CD14-positive monocyte (primary cell): Measurements from ENCODE around the gene RSF1. TPM values are rescaled to one million over a fixed set of nuclear protein-coding genes. Genes with fewer than 3 reads are reported as not detected.
"Not testable (repeated sequence)": the region's sequence is repeated elsewhere in the genome, so short reads cannot be mapped to it uniquely, and the experiment has no call there.

Source experiments
- DNase-seq, 3 donors: peaks; one replicate each; pipeline ENCODE4 v3.0.0-alpha.2; 2011 to 2022
- H2AFZ ChIP-seq: 2 replicates; pipeline ENCODE4 v1.6.0; 2012; ENCODE audit warnings: mild to moderate bottlenecking, low read depth, low read length, inconsistent platforms; ENCODE audit not compliant: insufficient read depth, poor library complexity, severe bottlenecking
- H3K27ac ChIP-seq, 2 donors: 1 replicate in 1 of 2; 2 replicates in 1 of 2; pipeline ENCODE4 v1.5.1; 2012 to 2013; ENCODE audit warnings: low read length in 2 of 2, control low read depth in 1 of 2, inconsistent platforms in 1 of 2, low read depth in 1 of 2, mild to moderate bottlenecking in 1 of 2
- H3K27me3 ChIP-seq, 2 donors: one replicate each; pipeline versions ENCODE4 v1.6.0 to v1.6.1; 2011 to 2013; ENCODE audit warnings: low read length in 2 of 2; ENCODE audit not compliant: control insufficient read depth in 2 of 2, insufficient read depth in 2 of 2
- H3K36me3 ChIP-seq, 2 donors: replicated peaks in 1 of 2; 1 replicate in 1 of 2; 2 replicates in 1 of 2; pipeline versions ENCODE4 v1.5.1 to v1.6.1; 2012 to 2013; ENCODE audit warnings: low read length in 2 of 2, control low read depth in 1 of 2, inconsistent platforms in 1 of 2, mild to moderate bottlenecking in 1 of 2; ENCODE audit not compliant: insufficient read depth in 2 of 2, control insufficient read depth in 1 of 2
- H3K4me1 ChIP-seq, 2 donors: 1 replicate in 1 of 2; 2 replicates in 1 of 2; pipeline versions ENCODE4 v1.5.1 to v1.6.1; 2012 to 2013; ENCODE audit warnings: low read length in 2 of 2, control low read depth in 1 of 2, inconsistent platforms in 1 of 2, mild to moderate bottlenecking in 1 of 2, moderate library complexity in 1 of 2; ENCODE audit not compliant: insufficient read depth in 2 of 2, control insufficient read depth in 1 of 2
- H3K4me2 ChIP-seq: replicated peaks from 2 replicates; pipeline ENCODE3; 2012; ENCODE audit warnings: low read length, moderate library complexity, mild to moderate bottlenecking; ENCODE audit not compliant: poor library complexity, severe bottlenecking; ENCODE audit errors: extremely low read depth
- H3K4me3 ChIP-seq, 3 experiments: fragments of 200-600 bp in 1 of 3; sonication (generic) in 1 of 3; replicated peaks in 1 of 3; 1 replicate in 2 of 3; 2 replicates in 1 of 3; pipeline ENCODE4 v1.5.1; 2011 to 2013; ENCODE audit warnings: low read length in 3 of 3, mild to moderate bottlenecking in 3 of 3, control low read depth in 2 of 3, low read depth in 2 of 3, inconsistent platforms in 1 of 3, moderate library complexity in 1 of 3
- H3K79me2 ChIP-seq: 2 replicates; pipeline ENCODE4 v1.6.0; 2012; ENCODE audit warnings: mild to moderate bottlenecking, control low read depth, inconsistent platforms, low read length, moderate library complexity; ENCODE audit not compliant: insufficient read depth
- H3K9ac ChIP-seq: 2 replicates; pipeline ENCODE4 v1.6.0; 2017; ENCODE audit warnings: low read length, mild to moderate bottlenecking; ENCODE audit not compliant: insufficient read depth, poor library complexity, severe bottlenecking
- H3K9me3 ChIP-seq, 2 donors: replicated peaks in 1 of 2; 1 replicate in 1 of 2; 2 replicates in 1 of 2; pipeline versions ENCODE4 v1.5.1 to v1.6.1; 2012 to 2013; ENCODE audit warnings: low read length in 2 of 2, control low read depth in 1 of 2; ENCODE audit not compliant: control insufficient read depth in 1 of 2, insufficient read depth in 1 of 2
- H4K20me1 ChIP-seq: 2 replicates; pipeline ENCODE4 v1.6.0; 2012; ENCODE audit warnings: mild to moderate bottlenecking, low read length, control low read depth, moderate library complexity; ENCODE audit not compliant: insufficient read depth
- H3K27ac Mint-ChIP-seq, 7 donors: one replicate each; pipeline ENCODE4 v1.8.0; 2020; ENCODE audit warnings: mild to moderate bottlenecking in 7 of 7, mixed read lengths in 7 of 7, moderate library complexity in 6 of 7, inconsistent platforms in 2 of 7
- H3K27me3 Mint-ChIP-seq, 3 donors: one replicate each; pipeline ENCODE4 v1.8.0; 2021 to 2022; ENCODE audit warnings: low read depth in 3 of 3, mild to moderate bottlenecking in 3 of 3, mixed read lengths in 3 of 3, moderate library complexity in 3 of 3, inconsistent platforms in 1 of 3
- H3K36me3 Mint-ChIP-seq, 2 donors: one replicate each; pipeline ENCODE4 v1.8.0; 2020; ENCODE audit warnings: mixed read lengths in 2 of 2, inconsistent platforms in 1 of 2, mild to moderate bottlenecking in 1 of 2
- H3K4me1 Mint-ChIP-seq: one replicate; pipeline ENCODE4 v1.8.0; 2020; ENCODE audit warnings: mild to moderate bottlenecking, mixed read lengths
- H3K4me3 Mint-ChIP-seq, 2 donors: one replicate each; pipeline ENCODE4 v1.8.0; 2020; ENCODE audit warnings: mild to moderate bottlenecking in 2 of 2, mixed read lengths in 2 of 2, moderate library complexity in 1 of 2
- H3K9me3 Mint-ChIP-seq, 7 donors: one replicate each; pipeline ENCODE4 v1.8.0; 2020 to 2022; ENCODE audit warnings: mixed read lengths in 7 of 7, mild to moderate bottlenecking in 6 of 7, moderate library complexity in 6 of 7, inconsistent platforms in 2 of 7
- WGBS: methylation state at CpG from one replicate; pipeline ENCODE4 v1.1.5; 2013; ENCODE audit warnings: missing lambda C conversion rate; ENCODE audit not compliant: insufficient coverage; 5-methylcytosine and 5-hydroxymethylcytosine counted together
- intact Hi-C, 2 donors: fragments of 100-400 bp; cut with micrococcal nuclease; formaldehyde crosslinking; loops; one replicate each; pipeline versions ENCODE4 v1.15.0 to v1.15.1; 2023
- polyA plus RNA-seq, 3 donors: library from polyadenylated mRNA; depleted of rRNA in 1 of 3; unstranded in 2 of 3; stranded (reverse) in 1 of 3; fragments of 300-500 nt in 2 of 3; fragments of >200 nt in 1 of 3; fragmentation: Illumina TruSeq in 2 of 3; gene quantifications; 1 replicate in 2 of 3; 2 replicates in 1 of 3; pipeline ENCODE4 v1.2.3, GENCODE V29; 2012 to 2021
- TF ChIP-seq, protein P1 (sequence below): fragments of 200-600 bp; IDR thresholded peaks from one replicate; pipeline ENCODE4 v1.8.0; 2022; ENCODE audit warnings: antibody characterized with exemption, mild to moderate bottlenecking

Gene RSF1
- polyA plus RNA-seq, 3 donors: 8.3 to 14.8 (median 9.2) TPM

- Histone ChIP-seq H2AFZ (no peak overlapping the region), H3K36me3 (no peaks in the 10 kb centered on the region), H3K9me3 (peaks cover 0 to 4% of the 10 kb centered on the region in 2 donors), H4K20me1 (no peaks in the 10 kb centered on the region), H3K4me2 (no peak overlapping the region), H3K27me3 (no peaks in the 10 kb centered on the region), H3K4me1 (peaks cover 0 to under 1% of the 10 kb centered on the region in 2 donors), H3K9ac (no peak overlapping the region), H3K79me2 (no peaks in the 10 kb centered on the region), H3K4me3 (no peak overlapping the region), H3K27ac (no peak overlapping the region)
- H3K4me1 Mint-ChIP-seq: peaks cover under 1% of the 10 kb centered on the region
- no peak for DNase-seq
- H3K4me3 Mint-ChIP-seq: no peak overlapping the region
- WGBS: no CpG with 5 or more reads among the region's 2 CpGs
- H3K9me3 Mint-ChIP-seq: peaks cover 0 to 18% (median 0%) of the 10 kb centered on the region in 7 donors
- H3K36me3 Mint-ChIP-seq: no peaks in the 10 kb centered on the region
- peaks cover 0 to 1% (median 0%) of the 10 kb centered on the region in 3 donors for H3K27me3 Mint-ChIP-seq
- intact Hi-C loops: loop anchor here in 1 of 2 donors (10.0 kb wide), 1 partner anchor 166 kb away; the partner anchor contains the start of gene INTS4
- TF ChIP-seq, protein P1, sequence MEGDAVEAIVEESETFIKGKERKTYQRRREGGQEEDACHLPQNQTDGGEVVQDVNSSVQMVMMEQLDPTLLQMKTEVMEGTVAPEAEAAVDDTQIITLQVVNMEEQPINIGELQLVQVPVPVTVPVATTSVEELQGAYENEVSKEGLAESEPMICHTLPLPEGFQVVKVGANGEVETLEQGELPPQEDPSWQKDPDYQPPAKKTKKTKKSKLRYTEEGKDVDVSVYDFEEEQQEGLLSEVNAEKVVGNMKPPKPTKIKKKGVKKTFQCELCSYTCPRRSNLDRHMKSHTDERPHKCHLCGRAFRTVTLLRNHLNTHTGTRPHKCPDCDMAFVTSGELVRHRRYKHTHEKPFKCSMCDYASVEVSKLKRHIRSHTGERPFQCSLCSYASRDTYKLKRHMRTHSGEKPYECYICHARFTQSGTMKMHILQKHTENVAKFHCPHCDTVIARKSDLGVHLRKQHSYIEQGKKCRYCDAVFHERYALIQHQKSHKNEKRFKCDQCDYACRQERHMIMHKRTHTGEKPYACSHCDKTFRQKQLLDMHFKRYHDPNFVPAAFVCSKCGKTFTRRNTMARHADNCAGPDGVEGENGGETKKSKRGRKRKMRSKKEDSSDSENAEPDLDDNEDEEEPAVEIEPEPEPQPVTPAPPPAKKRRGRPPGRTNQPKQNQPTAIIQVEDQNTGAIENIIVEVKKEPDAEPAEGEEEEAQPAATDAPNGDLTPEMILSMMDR: no peak
- no peak overlapping the region for H3K27ac Mint-ChIP-seq
Measured at GRCh38 chr11:77828926-77829325, 8.4 kb upstream of the RSF1 start.

DNA sequence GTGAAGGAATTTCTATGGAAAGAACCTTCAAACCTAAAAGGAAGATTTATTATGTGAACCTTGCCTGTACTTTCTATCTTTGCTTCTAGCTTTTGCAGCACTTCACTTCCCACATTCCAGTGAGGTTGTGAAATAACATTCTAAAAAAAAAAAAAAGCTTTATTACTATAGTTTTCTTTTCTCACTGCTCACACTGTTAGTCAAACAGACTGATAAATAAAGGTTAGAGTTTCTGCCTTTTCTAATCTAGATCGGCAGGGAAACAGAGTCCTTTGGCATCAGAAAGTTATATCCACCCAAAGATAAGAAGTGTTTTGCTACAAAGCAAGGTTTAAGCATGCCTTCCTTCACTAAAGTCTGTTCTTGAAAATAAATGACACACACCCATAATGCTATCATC, 3.3 kb upstream of the RSF1 start:
- Histone ChIP-seq H3K27me3 (no peaks in the 10 kb centered on the region), H2AFZ (no peak overlapping the region), H3K4me2 (no peak overlapping the region), H3K79me2 (peaks cover 27% of the 10 kb centered on the region), H3K9me3 (no peaks in the 10 kb centered on the region), H3K9ac (no peak overlapping the region), H4K20me1 (peaks cover 16% of the 10 kb centered on the region), H3K36me3 (no peaks in the 10 kb centered on the region), H3K27ac (no peak overlapping the region), H3K4me3 (no peak overlapping the region), H3K4me1 (peaks cover 23 to 27% of the 10 kb centered on the region in 2 donors)
- Mint-ChIP-seq H3K4me1 (peaks cover 23% of the 10 kb centered on the region), H3K27me3 (peaks cover 0 to 1% (median 1%) of the 10 kb centered on the region in 3 donors), H3K27ac (no peak overlapping the region), H3K4me3 (no peak overlapping the region), H3K9me3 (peaks cover 0 to 6% (median 0%) of the 10 kb centered on the region in 7 donors), H3K36me3 (no peaks in the 10 kb centered on the region)
- intact Hi-C loops: loop anchor here in 1 of 2 donors (10.0 kb wide), 1 partner anchor 171 kb away; the partner anchor contains the start of gene INTS4
- no peak for DNase-seq
- no CpG with 5 or more reads among the region's 1 CpG for WGBS
- TF ChIP-seq, protein P1: no peak

- H3K4me3 Mint-ChIP-seq, H3K9ac ChIP-seq, H3K36me3 Mint-ChIP-seq, H3K27me3 Mint-ChIP-seq, H3K27ac Mint-ChIP-seq, H3K27ac ChIP-seq, DNase-seq, H3K36me3 ChIP-seq, H3K9me3 ChIP-seq, H3K27me3 ChIP-seq, H3K4me3 ChIP-seq, H3K9me3 Mint-ChIP-seq, H2AFZ ChIP-seq: not testable (repeated sequence)
- WGBS: 90% methylated on average over 4 of the region's 13 CpGs
- H3K4me1 Mint-ChIP-seq: peaks cover 29% of the 10 kb centered on the region
- H3K4me1 ChIP-seq: peaks cover 23 to 28% of the 10 kb centered on the region in 2 donors
- intact Hi-C loops: loop anchor here in 1 of 2 donors (10.0 kb wide), 1 partner anchor 173 kb away; the partner anchor contains the start of gene INTS4
- H3K4me2 ChIP-seq: peak overlapping the region; percentile 99
- H4K20me1 ChIP-seq: peaks cover 32% of the 10 kb centered on the region
- H3K79me2 ChIP-seq: peaks cover 44% of the 10 kb centered on the region
Measured at GRCh38 chr11:77822126-77822525, 1.6 kb upstream of the RSF1 start.
